A549 treated with RU486 at 1 μM for 4 hours (cell line): ENCODE data around the gene GFPT1. TPM values are rescaled to one million over a fixed set of nuclear protein-coding genes. Genes with fewer than 3 reads are reported as not detected.

ENCODE experiments used
- total RNA-seq: library from RNA; stranded (reverse); fragments of 200-300 nt; extraction: Qiagen RNA extraction; gene quantifications from 5 replicates; pipeline ENCODE4 v1.2.3, GENCODE V29; 2022; ENCODE audit warnings: low read depth

Gene GFPT1
- 19.2 to 30.0 TPM (median 26.7 TPM) in 5 replicates for total RNA-seq

DNA sequence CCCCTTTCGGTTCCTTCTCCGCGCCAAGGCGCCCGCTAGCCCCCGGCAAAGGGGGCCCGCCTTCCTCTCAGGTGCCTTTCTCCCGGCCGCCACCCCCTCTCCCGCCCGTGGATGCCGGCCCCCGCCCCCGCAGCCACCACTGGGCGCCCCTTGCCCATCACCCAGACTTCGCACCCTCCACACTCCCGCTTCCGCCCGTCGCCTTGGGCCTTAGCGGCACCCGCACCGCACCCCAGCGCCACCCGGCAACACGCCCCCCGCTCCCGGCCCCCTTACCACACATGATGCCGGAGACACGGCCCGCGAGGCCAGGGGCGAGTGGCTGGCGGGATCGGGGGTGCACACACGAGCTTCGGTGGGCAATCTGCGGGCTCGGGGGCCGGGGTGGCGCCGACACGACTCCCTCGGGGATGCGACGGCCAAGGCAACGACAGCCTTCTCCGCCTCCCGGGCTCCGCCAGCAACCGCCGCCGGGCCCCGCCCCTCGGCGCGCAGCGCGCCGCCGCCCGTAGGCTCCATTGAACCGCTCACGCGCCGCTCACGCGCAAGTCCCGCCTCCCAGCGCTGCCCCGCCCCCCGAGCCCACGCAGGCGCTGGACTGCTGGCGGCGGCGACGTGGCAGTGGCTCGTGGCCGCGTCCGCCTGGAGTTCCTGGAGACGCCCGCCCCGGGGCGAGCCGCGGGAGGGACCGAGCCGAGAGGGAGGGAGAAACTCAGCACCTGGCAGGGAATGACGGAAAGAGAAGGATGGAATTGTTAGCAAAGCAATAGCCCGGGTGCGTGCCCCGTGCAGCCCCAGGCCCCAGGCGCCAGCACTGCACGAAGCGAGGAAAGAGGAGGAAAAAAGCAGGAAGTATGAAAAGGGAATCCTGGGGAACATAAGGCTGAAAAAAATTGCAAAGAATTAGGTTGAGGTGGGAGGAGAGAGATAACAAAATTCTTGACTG is at the start of gene GFPT1:
Gene GFPT1, minus strand, starts transcription at position 439 of the 946 bp plus-strand sequence. Its CDS starts 156 bp downstream, at position 283.

Other genes starting within 250 kb of the GFPT1 start
- gene NFU1, start 50.2 kb upstream of the GFPT1 start, total RNA-seq, result 45.2 to 52.7 TPM (median 48.4 TPM) in 5 replicates